Keratinocyte (primary cell): ENCODE results near the gene EPHB2. TPM values are rescaled to one million over a fixed set of nuclear protein-coding genes. Genes with fewer than 3 reads are reported as not detected.

Experiments used
- DNase-seq: peaks from one replicate; pipeline ENCODE4 v3.0.0-alpha.2; 2011; ENCODE audit warnings: low read depth, missing footprints, low spot score
- FAIRE-seq: peaks from 2 replicates; lab custom pipeline; 2011; peaks lifted over from hg19 to GRCh38; lab: Jason Lieb, UNC
- H2AFZ ChIP-seq: 2 replicates; pipeline ENCODE4 v1.6.0; 2012; ENCODE audit warnings: low read length, control low read depth, inconsistent platforms; ENCODE audit not compliant: control insufficient read depth
- H3K27ac ChIP-seq: 2 replicates; pipeline ENCODE4 v1.5.1; 2011; ENCODE audit warnings: low read length; ENCODE audit not compliant: control insufficient read depth, insufficient read depth
- H3K27me3 ChIP-seq: 3 replicates; pipeline ENCODE4 v1.6.0; 2011; ENCODE audit warnings: low read length; ENCODE audit not compliant: control insufficient read depth, insufficient read depth; ENCODE audit errors: extremely low read depth
- H3K36me3 ChIP-seq, 2 experiments: 2 replicates in 1 of 2; 3 replicates in 1 of 2; pipeline ENCODE4 v1.5.1; 2011; ENCODE audit warnings: low read length in 2 of 2, mild to moderate bottlenecking in 1 of 2; ENCODE audit not compliant: control insufficient read depth in 2 of 2, insufficient read depth in 2 of 2; ENCODE audit errors: extremely low read depth in 1 of 2
- H3K4me1 ChIP-seq: 3 replicates; pipeline ENCODE4 v1.5.1; 2011; ENCODE audit warnings: low read length; ENCODE audit not compliant: control insufficient read depth, insufficient read depth; ENCODE audit errors: extremely low read depth
- H3K4me2 ChIP-seq: 3 replicates; pipeline ENCODE4 v1.6.0; 2011; ENCODE audit warnings: low read depth, low read length; ENCODE audit not compliant: control insufficient read depth, insufficient read depth; ENCODE audit errors: extremely low read depth
- H3K4me3 ChIP-seq, 3 experiments: fragments of 200-600 bp in 1 of 3; sonication (generic) in 1 of 3; 2 replicates in 2 of 3; 3 replicates in 1 of 3; pipeline ENCODE4 v1.5.1; 2011 to 2016; ENCODE audit warnings: low read length in 3 of 3, mild to moderate bottlenecking in 3 of 3, control low read depth in 2 of 3, inconsistent platforms in 1 of 3, low read depth in 1 of 3, mixed read lengths in 1 of 3, mixed run types in 1 of 3, moderate library complexity in 1 of 3; ENCODE audit not compliant: control insufficient read depth in 2 of 3, insufficient read depth in 2 of 3; ENCODE audit errors: extremely low read depth in 1 of 3
- H3K79me2 ChIP-seq: 2 replicates; pipeline ENCODE4 v1.6.0; 2012; ENCODE audit warnings: low read length; ENCODE audit not compliant: control insufficient read depth, insufficient read depth
- H3K9ac ChIP-seq: 3 replicates; pipeline ENCODE4 v1.6.0; 2011; ENCODE audit warnings: low read length; ENCODE audit not compliant: control insufficient read depth, insufficient read depth; ENCODE audit errors: extremely low read depth
- H3K9me1 ChIP-seq: 3 replicates; pipeline ENCODE4 v1.6.0; 2011; ENCODE audit warnings: low read length; ENCODE audit not compliant: control insufficient read depth, insufficient read depth; ENCODE audit errors: extremely low read depth
- H3K9me3 ChIP-seq: 2 replicates; pipeline ENCODE4 v1.5.1; 2012; ENCODE audit warnings: low read depth, low read length; ENCODE audit not compliant: control insufficient read depth
- H4K20me1 ChIP-seq: 3 replicates; pipeline ENCODE4 v1.6.0; 2011; ENCODE audit warnings: low read length; ENCODE audit not compliant: control insufficient read depth, insufficient read depth; ENCODE audit errors: extremely low read depth
- CTCF ChIP-seq, 3 experiments: IDR thresholded peaks in 1 of 3; conservative IDR thresholded peaks in 1 of 3; optimal IDR thresholded peaks in 1 of 3; 2 replicates in 2 of 3; 3 replicates in 1 of 3; pipeline versions ENCODE3 to v1.5.1; 2011; ENCODE audit warnings: low read length in 3 of 3, mild to moderate bottlenecking in 3 of 3, moderate library complexity in 2 of 3, control low read depth in 1 of 3, inconsistent platforms in 1 of 3; ENCODE audit not compliant: insufficient read depth in 2 of 3; ENCODE audit errors: extremely low read depth in 1 of 3
- EZH2 ChIP-seq: IDR thresholded peaks from one replicate; pipeline ENCODE4 v1.6.1; 2012; ENCODE audit warnings: inconsistent platforms, mild to moderate bottlenecking, low read length, moderate library complexity
- dilution Hi-C: fragments of 300-500 bp; cut with MboI; formaldehyde crosslinking; loops from one replicate; pipeline ENCODE4 v1.7.0; 2020; ENCODE audit warnings: low sequenced_read_pairs; ENCODE audit not compliant: extremely low pct_ligation_motif_present
- polyA plus RNA-seq, 5 experiments: library from polyadenylated mRNA; depleted of rRNA in 3 of 5; stranded (reverse) in 3 of 5; stranded (forward) in 1 of 5; unstranded in 1 of 5; fragments of >200 nt; gene quantifications; 1 replicate in 1 of 5; 2 replicates in 3 of 5; 3 replicates in 1 of 5; pipeline versions ENCODE4 v1.2.1 to v1.2.3, GENCODE V29; 2011 to 2012; ENCODE audit warnings: missing spikeins in 2 of 5, low read depth in 1 of 5, low replicate concordance in 1 of 5

The EPHB2 gene
- polyA plus RNA-seq, 1 donor (not counting 4 experiments of a cell fraction or from before 2014, with no cell fraction given) = 0.10 TPM

GRCh38 chr1:22936681-22937080, 226.0 kb downstream of the EPHB2 start:
- Histone ChIP-seq H3K27ac (no peak overlapping the region), H3K4me1 (no peaks in the 10 kb centered on the region), H3K9ac (no peak overlapping the region), H3K27me3 (no peaks in the 10 kb centered on the region), H4K20me1 (no peaks in the 10 kb centered on the region), H3K4me2 (no peak overlapping the region), H3K9me1 (no peaks in the 10 kb centered on the region), H3K79me2 (no peaks in the 10 kb centered on the region), H3K9me3 (no peaks in the 10 kb centered on the region), H3K4me3 (no peak overlapping the region), H2AFZ (no peak overlapping the region), H3K36me3 (no peaks in the 10 kb centered on the region)
- dilution Hi-C loops = no loop called here
- no peak for FAIRE-seq
- TF ChIP-seq EZH2 = no peak
- no peak for TF ChIP-seq CTCF (optimal IDR thresholded peaks at IDR 0.05 in 1 of 3, IDR thresholded peaks at IDR 0.05 in 1 of 3, conservative IDR thresholded peaks at IDR 0.05 in 1 of 3; ENCODE audit: extremely low read depth in 1 of 3, insufficient read depth in 2 of 3, low read length in 3 of 3)
- no peak for DNase-seq

- TF ChIP-seq EZH2 = no peak
- no peak for TF ChIP-seq CTCF (optimal IDR thresholded peaks at IDR 0.05 in 1 of 3, IDR thresholded peaks at IDR 0.05 in 1 of 3, conservative IDR thresholded peaks at IDR 0.05 in 1 of 3; ENCODE audit: extremely low read depth in 1 of 3, insufficient read depth in 2 of 3, low read length in 3 of 3)
- no peak for FAIRE-seq
Observed at GRCh38 chr1:22941257-22941656, 230.6 kb downstream of the EPHB2 start.

More at GRCh38 chr1:22941257-22941656, 230.6 kb downstream of the EPHB2 start:
- H3K9me3 ChIP-seq = no peaks in the 10 kb centered on the region
- H3K4me1 ChIP-seq = no peaks in the 10 kb centered on the region
- H2AFZ ChIP-seq = no peak overlapping the region
- H4K20me1 ChIP-seq = peaks cover 2% of the 10 kb centered on the region
- H3K79me2 ChIP-seq = no peaks in the 10 kb centered on the region
- H3K9ac ChIP-seq = no peak overlapping the region
- DNase-seq = no peak
- H3K4me2 ChIP-seq = no peak overlapping the region
- dilution Hi-C loops = no loop called here
- no peaks in the 10 kb centered on the region for H3K36me3 ChIP-seq
- no peaks in the 10 kb centered on the region for H3K9me1 ChIP-seq
- H3K27ac ChIP-seq = no peak overlapping the region
- peaks cover 11% of the 10 kb centered on the region for H3K27me3 ChIP-seq
- no peak overlapping the region for H3K4me3 ChIP-seq
